GM12878 (cell line): ENCODE results near the gene GRIN2C. TPM values are rescaled to one million over a fixed set of nuclear protein-coding genes. Genes with fewer than 3 reads are reported as not detected.

ENCODE experiments used
- ATAC-seq: fragments of 200-7000 bp; cut with Tn5 transposase; 3 replicates; pipeline ENCODE4 v1.9.1; 2020; ENCODE audit warnings: mild to moderate bottlenecking, moderate library complexity
- BruUV-seq: library from RNA; stranded (reverse); fragments of 400-500 nt; replicated peaks from 2 replicates; lab custom pipeline; 2021; lab: Mats Ljungman, UMichigan
- CTCF ChIA-PET: fragments of 300-600 bp; sonication (Branson Sonifier 250); formaldehyde crosslinking; extraction: SDS; loops from one replicate; lab custom pipeline; 2021; ENCODE audit warnings: inconsistent platforms; lab: Yijun Ruan, JAX
- POLR2A ChIA-PET: fragments of 350-600 bp; formaldehyde crosslinking; extraction: SDS; loops from one replicate; lab custom pipeline; 2021; ENCODE audit warnings: inconsistent platforms; lab: Charles Lee
- RAD21 ChIA-PET: fragments of 300-600 bp; sonication (Branson Sonifier 250); formaldehyde crosslinking; loops from one replicate; lab custom pipeline; 2023; ENCODE audit warnings: antibody characterized with exemption; ENCODE audit not compliant: unreplicated experiment; lab: Charles Lee
- SMC1A ChIA-PET: fragments of 300-600 bp; sonication (Branson Sonifier 250); formaldehyde crosslinking; loops from one replicate; lab custom pipeline; 2023; ENCODE audit not compliant: unreplicated experiment, uncharacterized antibody; lab: Charles Lee
- DNase-seq: peaks from one replicate; pipeline ENCODE4 v3.0.0-alpha.2; 2011; ENCODE audit warnings: low read depth, low spot score
- FAIRE-seq: peaks from 3 replicates; lab custom pipeline; 2011; peaks lifted over from hg19 to GRCh38; lab: Jason Lieb, UNC
- H2AFZ ChIP-seq: 2 replicates; pipeline ENCODE4 v1.6.0; 2011; ENCODE audit warnings: low read depth, low read length, control low read depth; ENCODE audit not compliant: control insufficient read depth
- H3K27ac ChIP-seq: 2 replicates; pipeline ENCODE4 v1.5.1; 2011; ENCODE audit warnings: control low read depth; ENCODE audit not compliant: control insufficient read depth, insufficient read depth
- H3K27me3 ChIP-seq, 2 experiments: replicated peaks in 1 of 2; 2 replicates each; pipeline versions ENCODE4 v1.6.0 to v1.6.1; 2011; ENCODE audit warnings: low read length in 1 of 2; ENCODE audit not compliant: control insufficient read depth in 2 of 2, insufficient read depth in 2 of 2
- H3K36me3 ChIP-seq, 2 experiments: 2 replicates each; pipeline ENCODE4 v1.5.1; 2011; ENCODE audit warnings: low read length in 1 of 2; ENCODE audit not compliant: control insufficient read depth in 2 of 2, insufficient read depth in 2 of 2
- H3K4me1 ChIP-seq: 2 replicates; pipeline ENCODE4 v1.6.1; 2011; ENCODE audit warnings: mild to moderate bottlenecking, low read length, moderate library complexity, mixed read lengths; ENCODE audit not compliant: control insufficient read depth, insufficient read depth
- H3K4me2 ChIP-seq: 2 replicates; pipeline ENCODE4 v1.6.0; 2011; ENCODE audit warnings: control low read depth; ENCODE audit not compliant: control insufficient read depth, insufficient read depth
- H3K4me3 ChIP-seq: fragments of 200-600 bp; sonication (generic); 2 replicates; pipeline ENCODE4 v1.5.1; 2016
- H3K79me2 ChIP-seq: 2 replicates; pipeline ENCODE4 v1.6.0; 2011; ENCODE audit warnings: low read length; ENCODE audit not compliant: control insufficient read depth, insufficient read depth
- H3K9ac ChIP-seq: 2 replicates; pipeline ENCODE4 v1.8.0; 2011; ENCODE audit warnings: low read length, control low read depth, mixed read lengths; ENCODE audit not compliant: control insufficient read depth, insufficient read depth
- H3K9me3 ChIP-seq: replicated peaks from 3 replicates; pipeline ENCODE4 v1.5.1; 2011; ENCODE audit warnings: mild to moderate bottlenecking, low read length; ENCODE audit not compliant: control insufficient read depth, insufficient read depth
- H4K20me1 ChIP-seq: 2 replicates; pipeline ENCODE4 v1.6.0; 2011; ENCODE audit not compliant: control insufficient read depth, insufficient read depth
- ASH2L ChIP-seq: fragments of 300-600, 200-600 bp; sonication (generic); IDR thresholded peaks from 2 replicates; pipeline ENCODE4 v1.6.1; 2017; ENCODE audit warnings: low read depth, mild to moderate bottlenecking, borderline replicate concordance
- ATF7 ChIP-seq: fragments of 450-650 bp; IDR thresholded peaks from 2 replicates; pipeline ENCODE4 v1.6.1; 2016; ENCODE audit warnings: low read depth, mild to moderate bottlenecking
- BCLAF1 ChIP-seq: fragments of 450-650 bp; IDR thresholded peaks from 2 replicates; pipeline ENCODE4 v1.6.1; 2017; ENCODE audit warnings: antibody characterized with exemption, mild to moderate bottlenecking, moderate library complexity
- CBX3 ChIP-seq: fragments of 200-600 bp; sonication (generic); IDR thresholded peaks from 2 replicates; pipeline ENCODE4 v1.6.1; 2016; ENCODE audit warnings: low read depth, borderline replicate concordance
- FOXM1 ChIP-seq: IDR thresholded peaks from 2 replicates; pipeline ENCODE4 v1.6.1; 2012; ENCODE audit warnings: low read depth, mild to moderate bottlenecking, inconsistent platforms, low read length, moderate library complexity
- GATAD2B ChIP-seq: fragments of 450-650 bp; conservative IDR thresholded peaks from 2 replicates; pipeline ENCODE4 v1.6.1; 2017; ENCODE audit warnings: low read depth, mild to moderate bottlenecking, moderate library complexity
- LARP7 ChIP-seq: fragments of 450-650 bp; IDR thresholded peaks from 2 replicates; pipeline ENCODE4 v1.6.1; 2017; ENCODE audit warnings: mild to moderate bottlenecking
- NFYB ChIP-seq: IDR thresholded peaks from 2 replicates; pipeline ENCODE4 v1.6.1; 2011; ENCODE audit warnings: low read depth, mild to moderate bottlenecking, low read length, improper control_type of control experiment, moderate library complexity; ENCODE audit not compliant: insufficient read depth
- SUPT20H ChIP-seq: IDR thresholded peaks from 2 replicates; pipeline ENCODE4 v1.6.1; 2011; ENCODE audit warnings: low read depth, mild to moderate bottlenecking, low read length, moderate library complexity, borderline replicate concordance; ENCODE audit not compliant: control insufficient read depth
- TAF1 ChIP-seq: IDR thresholded peaks from 2 replicates; pipeline ENCODE4 v1.6.1; 2011; ENCODE audit warnings: mild to moderate bottlenecking, low read depth, low read length, borderline replicate concordance
- ZNF592 ChIP-seq: fragments of 450-650 bp; IDR thresholded peaks from 2 replicates; pipeline ENCODE4 v1.6.1; 2017; ENCODE audit warnings: mild to moderate bottlenecking, moderate library complexity
- WGBS: methylation state at CpG from one replicate; pipeline ENCODE4 v1.1.6; 2016; ENCODE audit warnings: low lambda C conversion rate; ENCODE audit not compliant: insufficient replicate concordance, insufficient coverage; ENCODE audit errors: missing lambda C conversion rate; 5-methylcytosine and 5-hydroxymethylcytosine counted together
- in situ Hi-C: fragments of 300-500 bp; cut with MboI; formaldehyde crosslinking; loops from 9 replicates; pipeline ENCODE4 v1.14.3; 2018; ENCODE audit warnings: mixed read lengths
- intact Hi-C: fragments of 100-400 bp; cut with micrococcal nuclease; formaldehyde crosslinking; loops from one replicate; pipeline ENCODE4 v1.14.2; 2022; ENCODE audit not compliant: unreplicated experiment
- polyA plus RNA-seq, 11 experiments: library from polyadenylated mRNA; depleted of rRNA in 4 of 11; unstranded in 6 of 11; stranded (reverse) in 5 of 11; fragments of >200 nt; fragmentation: Nextera tagmentation in 4 of 11; fragmentation: Illumina TruSeq in 1 of 11; extraction: Ambion mirVana in 4 of 11; extraction: Trizol in 1 of 11; gene quantifications; 1 replicate in 1 of 11; 2 replicates in 10 of 11; pipeline versions ENCODE4 v1.2.1 to v1.2.3, GENCODE V29; 2011 to 2016; ENCODE audit warnings: inconsistent platforms in 2 of 11, missing spikeins in 2 of 11, low read depth in 1 of 11
- total RNA-seq, 4 experiments: library from RNA; depleted of rRNA in 3 of 4; stranded (reverse); fragments of >200 nt in 3 of 4; fragmentation: Illumina TruSeq in 1 of 4; extraction: Trizol in 1 of 4; gene quantifications; 2 replicates each; pipeline versions ENCODE4 v1.2.1 to v1.2.3, GENCODE V29; 2013 to 2021
- TF ChIP-seq, protein P1 (sequence below): IDR thresholded peaks from 2 replicates; pipeline ENCODE4 v1.6.1; 2011; ENCODE audit warnings: mild to moderate bottlenecking, low read depth, low read length, moderate library complexity; ENCODE audit not compliant: insufficient replicate concordance
- TF ChIP-seq, protein P2 (sequence below): fragments of 450-650 bp; IDR thresholded peaks from 2 replicates; pipeline ENCODE4 v1.6.1; 2018; ENCODE audit warnings: mild to moderate bottlenecking, low read depth, moderate library complexity; ENCODE audit not compliant: partially characterized antibody

GRIN2C gene
- total and polyA plus RNA-seq, 10 of the 15 experiments (the other 5 are each of a cell fraction or from before 2014, with no cell fraction given): 0.01 to 0.20 (median 0.11) TPM; not detected in 2

- Histone ChIP-seq H3K9ac (no peak overlapping the region), H3K36me3 (no peaks in the 10 kb centered on the region), H2AFZ (no peak overlapping the region), H3K27ac (no peak overlapping the region), H3K79me2 (no peaks in the 10 kb centered on the region), H3K4me1 (no peaks in the 10 kb centered on the region), H3K4me2 (no peak overlapping the region), H4K20me1 (no peaks in the 10 kb centered on the region), H3K27me3 (no peaks in the 10 kb centered on the region), H3K9me3 (no peaks in the 10 kb centered on the region), H3K4me3 (no peak overlapping the region)
- no peak for ATAC-seq
- no peak for DNase-seq
- FAIRE-seq: no peak
- POLR2A ChIA-PET: no interaction called here
- no TSS peak for BruUV-seq
- WGBS: 28% methylated on average over 11 of the region's 11 CpGs
- RAD21 ChIA-PET: no interaction called here
- in situ Hi-C loops (no loop called here), intact Hi-C loops (no loop called here)
- CTCF ChIA-PET: interaction anchor here (0.7 to 1.2 kb wide), 3 partner anchors 11 to 610 kb away, joined by 3 to 5 read pairs (median 3); no protein-coding TSS in a partner anchor
- SMC1A ChIA-PET: interaction anchor here (0.6 kb wide), 2 partner anchors 58 to 216 kb away, joined by 3 read pairs; no protein-coding TSS in a partner anchor
- no peak for TF ChIP-seq FOXM1
- TF ChIP-seq, protein P1, sequence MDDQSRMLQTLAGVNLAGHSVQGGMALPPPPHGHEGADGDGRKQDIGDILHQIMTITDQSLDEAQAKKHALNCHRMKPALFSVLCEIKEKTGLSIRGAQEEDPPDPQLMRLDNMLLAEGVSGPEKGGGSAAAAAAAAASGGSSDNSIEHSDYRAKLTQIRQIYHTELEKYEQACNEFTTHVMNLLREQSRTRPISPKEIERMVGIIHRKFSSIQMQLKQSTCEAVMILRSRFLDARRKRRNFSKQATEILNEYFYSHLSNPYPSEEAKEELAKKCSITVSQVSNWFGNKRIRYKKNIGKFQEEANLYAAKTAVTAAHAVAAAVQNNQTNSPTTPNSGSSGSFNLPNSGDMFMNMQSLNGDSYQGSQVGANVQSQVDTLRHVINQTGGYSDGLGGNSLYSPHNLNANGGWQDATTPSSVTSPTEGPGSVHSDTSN: no peak
- TF ChIP-seq GATAD2B: no peak
- no peak for TF ChIP-seq ATF7
- no peak for TF ChIP-seq NFYB
- TF ChIP-seq, protein P2, sequence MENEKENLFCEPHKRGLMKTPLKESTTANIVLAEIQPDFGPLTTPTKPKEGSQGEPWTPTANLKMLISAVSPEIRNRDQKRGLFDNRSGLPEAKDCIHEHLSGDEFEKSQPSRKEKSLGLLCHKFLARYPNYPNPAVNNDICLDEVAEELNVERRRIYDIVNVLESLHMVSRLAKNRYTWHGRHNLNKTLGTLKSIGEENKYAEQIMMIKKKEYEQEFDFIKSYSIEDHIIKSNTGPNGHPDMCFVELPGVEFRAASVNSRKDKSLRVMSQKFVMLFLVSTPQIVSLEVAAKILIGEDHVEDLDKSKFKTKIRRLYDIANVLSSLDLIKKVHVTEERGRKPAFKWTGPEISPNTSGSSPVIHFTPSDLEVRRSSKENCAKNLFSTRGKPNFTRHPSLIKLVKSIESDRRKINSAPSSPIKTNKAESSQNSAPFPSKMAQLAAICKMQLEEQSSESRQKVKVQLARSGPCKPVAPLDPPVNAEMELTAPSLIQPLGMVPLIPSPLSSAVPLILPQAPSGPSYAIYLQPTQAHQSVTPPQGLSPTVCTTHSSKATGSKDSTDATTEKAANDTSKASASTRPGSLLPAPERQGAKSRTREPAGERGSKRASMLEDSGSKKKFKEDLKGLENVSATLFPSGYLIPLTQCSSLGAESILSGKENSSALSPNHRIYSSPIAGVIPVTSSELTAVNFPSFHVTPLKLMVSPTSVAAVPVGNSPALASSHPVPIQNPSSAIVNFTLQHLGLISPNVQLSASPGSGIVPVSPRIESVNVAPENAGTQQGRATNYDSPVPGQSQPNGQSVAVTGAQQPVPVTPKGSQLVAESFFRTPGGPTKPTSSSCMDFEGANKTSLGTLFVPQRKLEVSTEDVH: no peak
- no peak for TF ChIP-seq ASH2L
- TF ChIP-seq ZNF592: no peak
- TF ChIP-seq BCLAF1: no peak
- TF ChIP-seq CBX3: no peak
- TF ChIP-seq SUPT20H: no peak
- no peak for TF ChIP-seq TAF1
- no peak for TF ChIP-seq LARP7
Measured at GRCh38 chr17:74881073-74881472, 21.4 kb upstream of the GRIN2C start.
